CD4-positive, CD25-positive, alpha-beta regulatory T cell (primary cell): ENCODE measurements around the gene KAT6B. TPM values are rescaled to one million over a fixed set of nuclear protein-coding genes. Genes with fewer than 3 reads are reported as not detected.
A peak's percentile ranks its signal among the peaks of the same experiment; 100 is the strongest.
"Not testable (repeated sequence)": the region's sequence is repeated elsewhere in the genome, so short reads cannot be mapped to it uniquely, and the experiment has no call there.

ENCODE experiments used
- ATAC-seq, 2 donors: fragments of 150-1000 bp; cut with Tn5 transposase; one replicate each; pipeline ENCODE4 v1.10.0; 2021; ENCODE audit warnings: low read depth in 2 of 2, moderate number of reproducible peaks in 2 of 2, moderate library complexity in 1 of 2
- DNase-seq, 3 donors: peaks; one replicate each; pipeline versions ENCODE4 v3.0.0 to v3.0.0-alpha.2; 2012 to 2022; ENCODE audit warnings: mixed read lengths in 1 of 3
- H3K27ac ChIP-seq: one replicate; pipeline ENCODE4 v1.7.0; 2013; ENCODE audit warnings: mild to moderate bottlenecking, low read length; ENCODE audit not compliant: insufficient read depth, poor library complexity, severe bottlenecking
- H3K27me3 ChIP-seq: one replicate; pipeline ENCODE4 v1.7.0; 2013; ENCODE audit warnings: low read length; ENCODE audit not compliant: control insufficient read depth, insufficient read depth
- H3K36me3 ChIP-seq: one replicate; pipeline ENCODE4 v1.7.0; 2013; ENCODE audit warnings: mild to moderate bottlenecking, low read length, moderate library complexity; ENCODE audit not compliant: control insufficient read depth, insufficient read depth
- H3K4me1 ChIP-seq: 2 replicates; pipeline ENCODE4 v1.7.0; 2013; ENCODE audit warnings: mild to moderate bottlenecking, low read length; ENCODE audit not compliant: insufficient read depth, control insufficient read depth, poor library complexity, severe bottlenecking
- H3K4me3 ChIP-seq: one replicate; pipeline ENCODE4 v1.7.0; 2013; ENCODE audit warnings: low read depth, mild to moderate bottlenecking, low read length, moderate library complexity
- H3K9me3 ChIP-seq, 2 experiments: 1 replicate in 1 of 2; 2 replicates in 1 of 2; pipeline ENCODE4 v1.7.0; 2013; ENCODE audit warnings: low read length in 2 of 2, mild to moderate bottlenecking in 1 of 2, moderate library complexity in 1 of 2; ENCODE audit not compliant: control insufficient read depth in 2 of 2
- H3K27ac Mint-ChIP-seq, 3 donors: one replicate each; pipeline ENCODE4 v1.8.0; 2020 to 2022; ENCODE audit warnings: mild to moderate bottlenecking in 3 of 3, mixed read lengths in 3 of 3, moderate library complexity in 2 of 3
- H3K27me3 Mint-ChIP-seq: one replicate; pipeline ENCODE4 v1.8.0; 2022; ENCODE audit warnings: mild to moderate bottlenecking, mixed read lengths
- H3K36me3 Mint-ChIP-seq: one replicate; pipeline ENCODE4 v1.8.0; 2020; ENCODE audit warnings: mixed read lengths
- H3K4me1 Mint-ChIP-seq, 4 donors: one replicate each; pipeline ENCODE4 v1.8.0; 2020 to 2022; ENCODE audit warnings: mixed read lengths in 4 of 4, mild to moderate bottlenecking in 1 of 4
- H3K4me3 Mint-ChIP-seq, 4 donors: one replicate each; pipeline ENCODE4 v1.8.0; 2020 to 2022; ENCODE audit warnings: mild to moderate bottlenecking in 4 of 4, mixed read lengths in 4 of 4, moderate library complexity in 3 of 4
- H3K9me3 Mint-ChIP-seq, 7 donors: one replicate each; pipeline ENCODE4 v1.8.0; 2020 to 2022; ENCODE audit warnings: mixed read lengths in 7 of 7, mild to moderate bottlenecking in 3 of 7, moderate library complexity in 2 of 7
- polyA plus RNA-seq, 4 donors: library from polyadenylated mRNA; unstranded; fragments of 300-500 nt; fragmentation: Illumina TruSeq; gene quantifications; one replicate each; pipeline ENCODE4 v1.2.3, GENCODE V29; 2021
- total RNA-seq: library from RNA; stranded (reverse); gene quantifications from one replicate; pipeline ENCODE4 v1.2.3, GENCODE V29; 2022

Gene KAT6B
- total and polyA plus RNA-seq, 5 donors from 2014 or later, result 14.5 to 67.1 (median 16.6) TPM

DNA sequence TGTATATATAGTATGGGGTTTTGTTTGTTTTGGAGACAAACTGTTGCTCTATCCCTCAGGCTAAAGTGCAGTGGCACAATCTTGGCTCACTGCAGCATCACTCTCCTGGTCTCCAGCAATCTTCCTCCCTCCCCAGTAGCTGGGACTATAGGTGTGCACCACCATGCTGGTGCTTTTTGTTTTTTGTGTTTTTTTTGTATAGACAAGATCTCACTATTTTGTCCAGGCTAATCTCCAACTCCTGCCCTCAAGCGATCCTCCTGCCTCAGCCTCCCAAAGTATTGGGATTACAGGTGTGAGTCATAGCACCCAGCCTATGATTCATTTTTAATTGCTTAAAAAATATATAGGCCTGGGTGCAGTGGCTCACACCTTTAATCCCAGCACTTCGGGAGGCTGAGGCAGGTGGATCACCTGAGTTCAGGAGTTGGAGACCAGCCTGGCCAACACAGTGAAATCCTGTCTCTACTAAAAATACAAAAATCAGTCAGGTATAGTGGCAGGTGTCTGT is 229.6 kb downstream of the KAT6B start:
- not testable (repeated sequence) for H3K27me3 ChIP-seq, H3K4me1 Mint-ChIP-seq, H3K4me3 Mint-ChIP-seq, H3K36me3 Mint-ChIP-seq, H3K9me3 ChIP-seq, H3K9me3 Mint-ChIP-seq, H3K4me3 ChIP-seq, H3K4me1 ChIP-seq, ATAC-seq, H3K27me3 Mint-ChIP-seq, H3K27ac ChIP-seq, DNase-seq, H3K36me3 ChIP-seq, H3K27ac Mint-ChIP-seq

DNA sequence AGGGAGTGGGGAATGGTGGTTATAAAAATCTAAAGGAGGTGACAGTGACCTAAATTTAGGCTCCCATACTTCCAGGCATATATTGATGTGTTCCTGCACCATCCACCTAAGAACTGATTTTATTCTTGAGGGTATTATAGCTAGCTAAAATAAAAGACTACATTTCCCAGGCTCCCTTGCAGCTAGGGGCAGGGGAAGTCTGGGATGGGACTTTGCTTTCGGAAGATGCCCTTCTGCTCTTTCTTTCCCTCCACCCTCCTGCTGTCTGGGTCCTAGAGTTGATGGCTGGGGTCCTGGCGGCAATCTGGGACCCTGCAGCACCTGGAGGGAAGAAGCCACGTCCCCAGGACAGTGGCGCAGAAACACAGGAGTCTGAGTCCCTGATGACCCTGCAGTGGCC is 231.3 kb downstream of the KAT6B start:
- Mint-ChIP-seq H3K4me1 (no peaks in the 10 kb centered on the region), H3K27ac (no peak overlapping the region), H3K36me3 (no peaks in the 10 kb centered on the region), H3K27me3 (no peaks in the 10 kb centered on the region), H3K4me3 (no peak overlapping the region), H3K9me3 (no peaks in the 10 kb centered on the region)
- Histone ChIP-seq H3K4me3 (no peak overlapping the region), H3K36me3 (no peaks in the 10 kb centered on the region), H3K27me3 (peaks cover 2% of the 10 kb centered on the region), H3K4me1 (no peaks in the 10 kb centered on the region), H3K9me3 (no peaks in the 10 kb centered on the region), H3K27ac (no peak overlapping the region)
- no peak for ATAC-seq
- no peak for DNase-seq

DNA sequence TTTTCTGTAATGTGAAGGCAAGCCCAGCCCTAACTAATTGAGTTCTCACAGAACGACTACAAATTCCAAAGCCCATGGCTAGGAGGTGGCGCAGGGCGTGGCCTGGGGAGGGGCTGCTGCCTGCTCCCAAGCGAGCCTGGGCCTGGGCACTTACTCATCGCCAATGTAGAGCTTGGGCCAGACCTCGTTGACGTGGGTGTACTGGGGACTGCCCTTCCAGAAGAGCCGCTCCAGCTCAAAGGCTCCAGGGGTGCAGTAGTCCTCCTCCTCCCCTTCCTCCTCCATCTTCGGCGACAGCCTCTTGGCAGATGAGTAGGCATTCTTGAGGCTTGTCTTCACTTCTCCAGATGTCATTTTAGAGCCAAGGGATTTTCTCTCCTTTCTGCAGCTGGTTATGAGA is 231.8 kb downstream of the KAT6B start:
- H3K27me3 ChIP-seq, result peaks cover 2% of the 10 kb centered on the region
- DNase-seq (no peak), ATAC-seq (no peak)
- peaks cover 0 to 2% (median 0%) of the 10 kb centered on the region in 4 donors for H3K4me1 Mint-ChIP-seq
- no peaks in the 10 kb centered on the region for H3K27me3 Mint-ChIP-seq
- H3K27ac Mint-ChIP-seq, result no peak overlapping the region
- H3K4me3 ChIP-seq, result no peak overlapping the region
- H3K36me3 Mint-ChIP-seq, result no peaks in the 10 kb centered on the region
- no peak overlapping the region for H3K27ac ChIP-seq
- no peaks in the 10 kb centered on the region for H3K9me3 Mint-ChIP-seq
- no peak overlapping the region for H3K4me3 Mint-ChIP-seq
- no peaks in the 10 kb centered on the region for H3K4me1 ChIP-seq
- H3K36me3 ChIP-seq, result no peaks in the 10 kb centered on the region
- no peaks in the 10 kb centered on the region for H3K9me3 ChIP-seq

DNA sequence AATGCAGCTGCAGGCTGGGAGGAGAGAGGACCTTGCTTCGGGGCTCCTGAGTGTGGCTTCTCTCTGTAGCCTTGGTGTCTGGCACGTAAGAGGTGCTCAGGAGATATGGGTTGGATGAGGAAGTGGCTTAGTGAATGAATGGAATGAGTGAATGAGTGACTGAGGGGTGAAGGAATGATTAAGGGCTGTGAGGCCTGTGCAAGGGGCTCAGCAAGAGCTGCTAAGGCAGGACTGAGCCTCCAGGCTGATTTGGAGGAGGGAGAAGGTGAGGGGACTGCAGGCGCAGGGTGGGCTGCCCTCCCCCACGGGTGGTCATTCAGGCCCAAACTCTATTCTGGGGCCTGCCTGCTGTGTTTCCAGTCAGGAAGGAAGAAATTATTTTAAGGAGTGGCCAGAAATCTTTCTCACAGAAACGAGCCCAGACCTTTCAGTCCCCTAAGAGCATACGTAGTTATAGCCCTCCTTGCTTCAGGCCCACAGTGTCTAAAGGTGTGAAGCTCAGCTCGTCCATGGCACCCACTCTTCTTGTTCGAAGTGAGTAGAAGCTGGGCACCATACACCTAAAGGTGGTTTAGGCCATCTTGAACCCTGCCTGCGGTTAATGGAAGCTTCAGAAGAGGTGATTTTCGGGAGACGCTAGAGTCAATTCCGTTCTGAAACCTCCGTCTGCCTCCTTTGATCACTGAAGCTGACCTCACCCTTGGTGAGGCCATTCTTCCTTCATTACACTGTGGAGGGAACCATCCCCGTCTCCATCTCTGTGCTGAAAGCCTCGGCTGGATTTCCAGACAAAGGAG is 235.5 kb downstream of the KAT6B start:
- no peaks in the 10 kb centered on the region for H3K36me3 ChIP-seq
- no peaks in the 10 kb centered on the region for H3K36me3 Mint-ChIP-seq
- H3K4me3 ChIP-seq, result no peak overlapping the region
- ATAC-seq (no peak), DNase-seq (no peak)
- peaks cover 0 to 2% (median 0%) of the 10 kb centered on the region in 4 donors for H3K4me1 Mint-ChIP-seq
- no peaks in the 10 kb centered on the region for H3K27me3 Mint-ChIP-seq
- no peak overlapping the region for H3K4me3 Mint-ChIP-seq
- no peaks in the 10 kb centered on the region for H3K9me3 Mint-ChIP-seq
- peak overlapping the region in 2 of 3 donors; percentile 41 to 67 for H3K27ac Mint-ChIP-seq
- no peak overlapping the region for H3K27ac ChIP-seq
- H3K27me3 ChIP-seq, result no peaks in the 10 kb centered on the region
- H3K9me3 ChIP-seq, result no peaks in the 10 kb centered on the region
- no peaks in the 10 kb centered on the region for H3K4me1 ChIP-seq

DNA sequence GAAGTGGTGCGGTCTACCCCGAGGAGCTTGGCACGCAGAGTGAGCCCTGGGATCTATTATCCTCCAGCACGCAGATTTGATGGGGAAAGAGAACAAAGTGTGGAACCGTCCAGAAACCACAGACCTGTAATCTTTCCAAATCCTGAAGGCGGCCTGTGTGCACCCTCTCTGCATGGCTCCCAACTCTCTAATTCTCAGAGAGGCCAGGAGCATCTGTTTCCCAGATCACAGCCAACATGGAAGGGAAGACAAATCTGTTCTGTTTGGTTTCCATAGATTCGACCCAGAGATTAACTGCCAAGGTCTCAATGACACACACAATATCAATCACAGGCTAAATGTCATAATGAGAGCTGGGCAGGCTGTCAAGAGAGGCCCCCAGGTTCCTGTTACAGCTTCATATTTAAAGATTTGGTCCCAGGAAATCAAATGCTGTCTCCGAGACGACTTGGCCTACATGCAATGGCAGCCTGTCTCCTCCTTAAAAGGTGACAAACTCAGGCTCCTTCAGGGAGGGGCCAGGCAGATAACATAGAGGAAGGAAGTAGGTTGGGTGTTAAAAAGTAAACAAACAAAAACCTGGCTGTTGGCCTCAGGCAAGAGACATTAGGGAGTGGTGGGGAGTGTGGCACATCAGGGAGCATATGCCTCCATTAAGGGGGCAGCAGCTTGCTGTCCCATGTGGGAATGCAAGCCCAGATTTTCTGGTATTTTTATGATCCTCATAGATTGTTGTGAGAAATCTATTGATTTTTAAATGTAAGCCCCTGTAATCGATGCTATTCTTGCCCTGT is 236.3 kb downstream of the KAT6B start:
- DNase-seq, result peak in 1 of 3 donors; percentile 19
- Mint-ChIP-seq H3K36me3 (no peaks in the 10 kb centered on the region), H3K27me3 (no peaks in the 10 kb centered on the region), H3K4me3 (no peak overlapping the region), H3K9me3 (no peaks in the 10 kb centered on the region), H3K4me1 (peaks cover 0 to 2% (median 0%) of the 10 kb centered on the region in 4 donors), H3K27ac (peak overlapping the region in 1 of 3 donors; percentile 41)
- no peak overlapping the region for H3K4me3 ChIP-seq
- no peaks in the 10 kb centered on the region for H3K36me3 ChIP-seq
- no peak overlapping the region for H3K27ac ChIP-seq
- H3K27me3 ChIP-seq, result no peaks in the 10 kb centered on the region
- no peak for ATAC-seq
- no peaks in the 10 kb centered on the region for H3K9me3 ChIP-seq
- no peaks in the 10 kb centered on the region for H3K4me1 ChIP-seq

DNA sequence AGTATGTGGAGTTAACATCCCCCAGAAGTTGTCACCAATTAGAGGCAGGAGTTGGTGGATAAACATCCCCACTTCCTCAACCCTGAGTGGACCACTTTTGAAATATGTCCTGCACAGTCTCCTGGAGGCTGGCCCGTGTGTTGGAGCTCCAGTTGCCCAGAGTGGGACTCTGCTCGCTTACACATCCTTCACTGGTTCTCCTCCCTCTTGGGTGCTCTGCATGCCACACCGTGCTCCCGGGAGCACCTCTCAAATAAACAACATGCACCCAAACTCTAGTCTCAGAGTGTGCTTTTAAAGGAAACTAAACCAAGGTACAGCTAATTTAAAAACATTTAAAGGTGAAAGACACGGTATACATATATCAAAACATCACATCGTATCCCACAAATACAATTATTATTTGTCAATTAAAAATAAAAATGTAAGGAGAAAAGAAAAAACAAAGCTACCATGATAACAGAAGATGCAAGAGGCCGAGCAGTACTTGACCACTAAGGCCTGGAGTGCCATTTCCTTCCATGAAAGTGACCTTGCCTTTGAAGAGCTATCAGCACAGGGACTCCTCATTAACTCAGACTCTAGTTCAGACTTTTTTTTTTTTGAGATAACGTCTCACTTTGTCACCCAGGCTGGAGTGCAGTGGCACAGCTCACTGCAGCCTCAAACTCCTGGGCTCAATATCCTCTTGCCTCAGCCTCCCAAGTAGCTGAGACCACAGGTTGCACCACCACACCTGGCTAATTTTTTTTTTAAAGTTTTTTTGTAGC is 237.2 kb downstream of the KAT6B start:
- no peak for ATAC-seq
- H3K27ac ChIP-seq, result no peak overlapping the region
- Mint-ChIP-seq H3K27ac (no peak overlapping the region), H3K4me3 (no peak overlapping the region), H3K36me3 (no peaks in the 10 kb centered on the region), H3K9me3 (no peaks in the 10 kb centered on the region), H3K27me3 (no peaks in the 10 kb centered on the region), H3K4me1 (peaks cover 0 to 2% (median 0%) of the 10 kb centered on the region in 4 donors)
- H3K9me3 ChIP-seq, result no peaks in the 10 kb centered on the region
- H3K36me3 ChIP-seq, result no peaks in the 10 kb centered on the region
- no peaks in the 10 kb centered on the region for H3K27me3 ChIP-seq
- H3K4me1 ChIP-seq, result no peaks in the 10 kb centered on the region
- no peak overlapping the region for H3K4me3 ChIP-seq
- DNase-seq, result no peak

DNA sequence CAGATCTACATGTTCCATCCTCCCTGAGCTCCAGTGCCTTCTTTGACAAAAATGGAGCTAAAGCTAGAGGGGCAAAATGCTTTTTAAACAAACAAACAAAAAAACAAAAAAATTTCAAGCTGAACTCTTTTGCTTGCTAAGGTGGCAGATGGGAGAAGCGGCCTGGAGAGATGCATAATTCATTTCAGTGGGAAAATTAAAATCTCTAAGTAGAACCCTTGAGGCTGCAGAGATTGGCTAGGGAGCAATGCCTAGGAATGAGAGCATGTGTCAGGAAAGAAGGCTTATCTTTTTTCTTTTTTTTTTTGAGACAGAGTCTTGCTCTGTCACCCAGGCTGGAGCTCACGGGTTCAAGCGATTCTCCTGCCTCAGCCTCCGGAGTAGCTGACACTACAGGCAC is 238.7 kb downstream of the KAT6B start:
- Mint-ChIP-seq H3K27ac (peak overlapping the region in 1 of 3 donors; percentile 6), H3K36me3 (no peaks in the 10 kb centered on the region), H3K27me3 (no peaks in the 10 kb centered on the region), H3K4me1 (peaks cover 0 to 2% (median under 1%) of the 10 kb centered on the region in 4 donors), H3K9me3 (no peaks in the 10 kb centered on the region), H3K4me3 (no peak overlapping the region)
- Histone ChIP-seq H3K4me3 (no peak overlapping the region), H3K4me1 (no peaks in the 10 kb centered on the region), H3K36me3 (no peaks in the 10 kb centered on the region), H3K27ac (no peak overlapping the region), H3K9me3 (no peaks in the 10 kb centered on the region), H3K27me3 (no peaks in the 10 kb centered on the region)
- ATAC-seq (no peak), DNase-seq (no peak)
